GM12878 (cell line): Measurements from ENCODE around the gene RIPOR3. TPM values are rescaled to one million over a fixed set of nuclear protein-coding genes. Genes with fewer than 3 reads are reported as not detected.

ENCODE experiments used
- ATAC-seq: fragments of 200-7000 bp; cut with Tn5 transposase; 3 replicates; pipeline ENCODE4 v1.9.1; 2020; ENCODE audit warnings: mild to moderate bottlenecking, moderate library complexity
- BruUV-seq: library from RNA; stranded (reverse); fragments of 400-500 nt; replicated peaks from 2 replicates; lab custom pipeline; 2021; lab: Mats Ljungman, UMichigan
- CTCF ChIA-PET: fragments of 300-600 bp; sonication (Branson Sonifier 250); formaldehyde crosslinking; extraction: SDS; loops from one replicate; lab custom pipeline; 2021; ENCODE audit warnings: inconsistent platforms; lab: Yijun Ruan, JAX
- POLR2A ChIA-PET: fragments of 350-600 bp; formaldehyde crosslinking; extraction: SDS; loops from one replicate; lab custom pipeline; 2021; ENCODE audit warnings: inconsistent platforms; lab: Charles Lee
- RAD21 ChIA-PET: fragments of 300-600 bp; sonication (Branson Sonifier 250); formaldehyde crosslinking; loops from one replicate; lab custom pipeline; 2023; ENCODE audit warnings: antibody characterized with exemption; ENCODE audit not compliant: unreplicated experiment; lab: Charles Lee
- SMC1A ChIA-PET: fragments of 300-600 bp; sonication (Branson Sonifier 250); formaldehyde crosslinking; loops from one replicate; lab custom pipeline; 2023; ENCODE audit not compliant: unreplicated experiment, uncharacterized antibody; lab: Charles Lee
- DNase-seq: peaks from one replicate; pipeline ENCODE4 v3.0.0-alpha.2; 2011; ENCODE audit warnings: low read depth, low spot score
- FAIRE-seq: peaks from 3 replicates; lab custom pipeline; 2011; peaks lifted over from hg19 to GRCh38; lab: Jason Lieb, UNC
- H2AFZ ChIP-seq: 2 replicates; pipeline ENCODE4 v1.6.0; 2011; ENCODE audit warnings: low read depth, low read length, control low read depth; ENCODE audit not compliant: control insufficient read depth
- H3K27ac ChIP-seq: 2 replicates; pipeline ENCODE4 v1.5.1; 2011; ENCODE audit warnings: control low read depth; ENCODE audit not compliant: control insufficient read depth, insufficient read depth
- H3K27me3 ChIP-seq, 2 experiments: replicated peaks in 1 of 2; 2 replicates each; pipeline versions ENCODE4 v1.6.0 to v1.6.1; 2011; ENCODE audit warnings: low read length in 1 of 2; ENCODE audit not compliant: control insufficient read depth in 2 of 2, insufficient read depth in 2 of 2
- H3K36me3 ChIP-seq, 2 experiments: 2 replicates each; pipeline ENCODE4 v1.5.1; 2011; ENCODE audit warnings: low read length in 1 of 2; ENCODE audit not compliant: control insufficient read depth in 2 of 2, insufficient read depth in 2 of 2
- H3K4me1 ChIP-seq: 2 replicates; pipeline ENCODE4 v1.6.1; 2011; ENCODE audit warnings: mild to moderate bottlenecking, low read length, moderate library complexity, mixed read lengths; ENCODE audit not compliant: control insufficient read depth, insufficient read depth
- H3K4me2 ChIP-seq: 2 replicates; pipeline ENCODE4 v1.6.0; 2011; ENCODE audit warnings: control low read depth; ENCODE audit not compliant: control insufficient read depth, insufficient read depth
- H3K4me3 ChIP-seq: fragments of 200-600 bp; sonication (generic); 2 replicates; pipeline ENCODE4 v1.5.1; 2016
- H3K79me2 ChIP-seq: 2 replicates; pipeline ENCODE4 v1.6.0; 2011; ENCODE audit warnings: low read length; ENCODE audit not compliant: control insufficient read depth, insufficient read depth
- H3K9ac ChIP-seq: 2 replicates; pipeline ENCODE4 v1.8.0; 2011; ENCODE audit warnings: low read length, control low read depth, mixed read lengths; ENCODE audit not compliant: control insufficient read depth, insufficient read depth
- H3K9me3 ChIP-seq: replicated peaks from 3 replicates; pipeline ENCODE4 v1.5.1; 2011; ENCODE audit warnings: mild to moderate bottlenecking, low read length; ENCODE audit not compliant: control insufficient read depth, insufficient read depth
- H4K20me1 ChIP-seq: 2 replicates; pipeline ENCODE4 v1.6.0; 2011; ENCODE audit not compliant: control insufficient read depth, insufficient read depth
- BRCA1 ChIP-seq: IDR thresholded peaks from 2 replicates; pipeline ENCODE4 v1.6.1; 2011; ENCODE audit warnings: low read depth, low read length, improper control_type of control experiment
- IRF4 ChIP-seq: IDR thresholded peaks from 2 replicates; pipeline ENCODE4 v1.6.1; 2011; ENCODE audit warnings: low read depth, low read length
- PAX5 ChIP-seq: IDR thresholded peaks from 2 replicates; pipeline ENCODE4 v1.6.1; 2011; ENCODE audit warnings: low read depth, low read length, borderline replicate concordance
- POLR2AphosphoS2 ChIP-seq: IDR thresholded peaks from 2 replicates; pipeline ENCODE4 v1.6.1; 2011; ENCODE audit warnings: low read depth, mild to moderate bottlenecking, low read length, improper control_type of control experiment, moderate library complexity
- RFX5 ChIP-seq: IDR thresholded peaks from 2 replicates; pipeline ENCODE4 v1.6.1; 2011; ENCODE audit warnings: low read depth, low read length, improper control_type of control experiment
- RUNX3 ChIP-seq: IDR thresholded peaks from 2 replicates; pipeline ENCODE4 v1.6.1; 2012; ENCODE audit warnings: low read length, inconsistent platforms
- SMC3 ChIP-seq: IDR thresholded peaks from 2 replicates; pipeline ENCODE4 v1.6.1; 2011; ENCODE audit warnings: low read length, improper control_type of control experiment, borderline replicate concordance
- SP1 ChIP-seq: IDR thresholded peaks from one replicate; pipeline ENCODE4 v1.6.1; 2011; ENCODE audit warnings: low read depth, low read length
- TCF3 ChIP-seq: IDR thresholded peaks from 2 replicates; pipeline ENCODE4 v1.6.1; 2012; ENCODE audit warnings: low read depth, mild to moderate bottlenecking, low read length, borderline replicate concordance; ENCODE audit not compliant: insufficient read depth
- ZZZ3 ChIP-seq: IDR thresholded peaks from 2 replicates; pipeline ENCODE4 v1.6.1; 2011; ENCODE audit warnings: low read depth; ENCODE audit not compliant: control insufficient read depth, insufficient read length
- WGBS: methylation state at CpG from one replicate; pipeline ENCODE4 v1.1.6; 2016; ENCODE audit warnings: low lambda C conversion rate; ENCODE audit not compliant: insufficient replicate concordance, insufficient coverage; ENCODE audit errors: missing lambda C conversion rate; 5-methylcytosine and 5-hydroxymethylcytosine counted together
- in situ Hi-C: fragments of 300-500 bp; cut with MboI; formaldehyde crosslinking; loops from 9 replicates; pipeline ENCODE4 v1.14.3; 2018; ENCODE audit warnings: mixed read lengths
- intact Hi-C: fragments of 100-400 bp; cut with micrococcal nuclease; formaldehyde crosslinking; loops from one replicate; pipeline ENCODE4 v1.14.2; 2022; ENCODE audit not compliant: unreplicated experiment
- polyA plus RNA-seq, 11 experiments: library from polyadenylated mRNA; depleted of rRNA in 4 of 11; unstranded in 6 of 11; stranded (reverse) in 5 of 11; fragments of >200 nt; fragmentation: Nextera tagmentation in 4 of 11; fragmentation: Illumina TruSeq in 1 of 11; extraction: Ambion mirVana in 4 of 11; extraction: Trizol in 1 of 11; gene quantifications; 1 replicate in 1 of 11; 2 replicates in 10 of 11; pipeline versions ENCODE4 v1.2.1 to v1.2.3, GENCODE V29; 2011 to 2016; ENCODE audit warnings: inconsistent platforms in 2 of 11, missing spikeins in 2 of 11, low read depth in 1 of 11
- total RNA-seq, 4 experiments: library from RNA; depleted of rRNA in 3 of 4; stranded (reverse); fragments of >200 nt in 3 of 4; fragmentation: Illumina TruSeq in 1 of 4; extraction: Trizol in 1 of 4; gene quantifications; 2 replicates each; pipeline versions ENCODE4 v1.2.1 to v1.2.3, GENCODE V29; 2013 to 2021
- TF ChIP-seq, protein P1 (sequence below): IDR thresholded peaks from 2 replicates; pipeline ENCODE4 v1.6.1; 2012; ENCODE audit warnings: low read depth, low read length, improper control_type of control experiment
- TF ChIP-seq, protein P2 (sequence below): fragments of 450-650 bp; IDR thresholded peaks from 2 replicates; pipeline ENCODE4 v1.6.1; 2016; ENCODE audit warnings: mild to moderate bottlenecking, moderate library complexity, borderline replicate concordance
- TF ChIP-seq, protein P3 (sequence below): IDR thresholded peaks from 2 replicates; pipeline ENCODE4 v1.6.1; 2012; ENCODE audit warnings: low read depth, low read length, improper control_type of control experiment
- TF ChIP-seq, protein P4 (sequence below): fragments of 450-650 bp; IDR thresholded peaks from 2 replicates; pipeline ENCODE4 v1.6.1; 2017; ENCODE audit warnings: borderline replicate concordance

RIPOR3 gene
- total and polyA plus RNA-seq, 10 of the 15 experiments (the other 5 are each of a cell fraction or from before 2014, with no cell fraction given), result 0.04 to 0.55 (median 0.12) TPM; not detected in 6

DNA sequence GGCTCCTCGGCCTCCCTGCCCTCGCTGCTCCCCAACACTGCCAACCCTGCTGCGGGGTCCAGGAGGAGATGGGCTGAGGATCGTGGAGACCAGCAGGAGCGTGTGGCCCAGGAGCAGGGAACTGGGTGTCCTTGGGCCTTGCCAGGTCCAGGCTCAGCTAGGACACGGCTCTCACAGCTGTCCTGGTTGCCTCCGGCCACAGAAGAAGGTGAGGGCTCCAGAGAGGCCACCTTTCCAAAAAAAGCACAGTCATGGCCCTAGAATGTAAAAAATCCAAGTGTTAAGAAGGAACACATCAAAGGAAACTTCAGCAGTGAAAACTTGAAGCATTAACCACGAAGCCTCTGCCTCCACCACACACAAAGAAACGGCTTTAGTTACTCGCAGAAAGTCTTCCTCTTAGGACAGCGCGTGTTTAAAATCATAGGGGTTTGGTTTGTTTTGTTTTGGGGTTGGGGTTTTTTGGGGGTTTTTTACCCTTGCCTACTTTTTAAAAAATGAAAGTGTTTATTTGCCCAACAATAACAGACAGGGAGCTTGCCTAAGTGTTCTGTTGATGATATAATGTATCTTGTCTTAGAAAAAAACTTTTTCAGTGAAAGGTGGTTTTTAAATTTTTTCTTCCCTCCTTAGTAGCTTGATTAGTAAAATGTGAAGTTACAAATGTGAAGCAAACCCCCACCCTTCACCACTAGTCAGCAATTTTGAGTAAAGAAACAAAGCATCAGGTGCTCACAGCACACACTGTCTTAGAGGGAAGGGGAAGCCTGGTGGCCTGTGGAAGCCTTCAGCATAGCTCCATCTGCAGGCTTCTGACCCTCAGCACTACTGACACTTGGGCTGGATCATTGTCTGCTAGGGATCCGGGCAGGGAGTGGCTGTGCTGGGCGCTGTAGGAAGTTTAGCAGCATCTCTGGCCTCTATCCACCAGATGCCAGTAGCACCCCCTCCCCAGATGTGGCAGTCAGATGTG is 121.2 kb downstream of the RIPOR3 start:
- Histone ChIP-seq H3K79me2 (peaks cover 29% of the 10 kb centered on the region), H3K27me3 (no peaks in the 10 kb centered on the region), H3K4me2 (peak overlapping the region; percentile 69), H4K20me1 (peaks cover 6% of the 10 kb centered on the region; the same call in 1 of the 2 replicates), H3K4me3 (no peak overlapping the region), H2AFZ (no peak overlapping the region), H3K9me3 (no peaks in the 10 kb centered on the region), H3K4me1 (peaks cover 25% of the 10 kb centered on the region), H3K9ac (peak overlapping the region; percentile 24), H3K27ac (peak overlapping the region; percentile 83), H3K36me3 (peaks cover 28 to 55% of the 10 kb centered on the region in 2 experiments)
- RAD21 ChIA-PET, result interaction anchor here (0.7 to 5.5 kb wide), 22 partner anchors 23 to 389 kb away, joined by 3 to 54 read pairs (median 6); partner anchors contain the start of gene PTPN1
- WGBS, result 38% methylated on average over 14 of the region's 14 CpGs
- no TSS peak for BruUV-seq
- ATAC-seq, result peak; percentile 96
- in situ Hi-C loops (loop anchor here (5.0 kb wide), 1 partner anchor 383 kb away; no protein-coding TSS in a partner anchor), intact Hi-C loops (loop anchor here (1.0 to 2.0 kb wide), 3 partner anchors 55 to 91 kb away; partner anchors contain the start of gene PTPN1)
- SMC1A ChIA-PET, result interaction anchor here (0.7 to 73.1 kb wide), 6 partner anchors 9 to 179 kb away, joined by 3 to 2799 read pairs (median 4); partner anchors contain the start of gene PTPN1
- FAIRE-seq, result peak; percentile 86
- POLR2A ChIA-PET, result interaction anchor here (0.9 to 2.6 kb wide), 4 partner anchors 28 to 66 kb away, joined by 3 to 25 read pairs (median 4); partner anchors contain the start of gene PTPN1
- DNase-seq, result peak; percentile 68
- CTCF ChIA-PET, result interaction anchor here (0.6 to 11.4 kb wide), 20 partner anchors 10 to 106 kb away, joined by 3 to 240 read pairs (median 4); partner anchors contain the start of gene PTPN1
- TF ChIP-seq SMC3, result peak; percentile 75; the same call in 1 of the 2 replicates
- TF ChIP-seq TCF3, result 0 out of 2 replicates have a peak, but pooled peaks have one; percentile 19
- TF ChIP-seq, protein P1, sequence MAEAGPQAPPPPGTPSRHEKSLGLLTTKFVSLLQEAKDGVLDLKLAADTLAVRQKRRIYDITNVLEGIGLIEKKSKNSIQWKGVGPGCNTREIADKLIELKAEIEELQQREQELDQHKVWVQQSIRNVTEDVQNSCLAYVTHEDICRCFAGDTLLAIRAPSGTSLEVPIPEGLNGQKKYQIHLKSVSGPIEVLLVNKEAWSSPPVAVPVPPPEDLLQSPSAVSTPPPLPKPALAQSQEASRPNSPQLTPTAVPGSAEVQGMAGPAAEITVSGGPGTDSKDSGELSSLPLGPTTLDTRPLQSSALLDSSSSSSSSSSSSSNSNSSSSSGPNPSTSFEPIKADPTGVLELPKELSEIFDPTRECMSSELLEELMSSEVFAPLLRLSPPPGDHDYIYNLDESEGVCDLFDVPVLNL, result no peak
- no peak for TF ChIP-seq BRCA1
- TF ChIP-seq IRF4, result 0 out of 2 replicates have a peak, but pooled peaks have one; percentile 58
- no peak for TF ChIP-seq POLR2AphosphoS2
- TF ChIP-seq ZZZ3, result no peak
- TF ChIP-seq, protein P2, sequence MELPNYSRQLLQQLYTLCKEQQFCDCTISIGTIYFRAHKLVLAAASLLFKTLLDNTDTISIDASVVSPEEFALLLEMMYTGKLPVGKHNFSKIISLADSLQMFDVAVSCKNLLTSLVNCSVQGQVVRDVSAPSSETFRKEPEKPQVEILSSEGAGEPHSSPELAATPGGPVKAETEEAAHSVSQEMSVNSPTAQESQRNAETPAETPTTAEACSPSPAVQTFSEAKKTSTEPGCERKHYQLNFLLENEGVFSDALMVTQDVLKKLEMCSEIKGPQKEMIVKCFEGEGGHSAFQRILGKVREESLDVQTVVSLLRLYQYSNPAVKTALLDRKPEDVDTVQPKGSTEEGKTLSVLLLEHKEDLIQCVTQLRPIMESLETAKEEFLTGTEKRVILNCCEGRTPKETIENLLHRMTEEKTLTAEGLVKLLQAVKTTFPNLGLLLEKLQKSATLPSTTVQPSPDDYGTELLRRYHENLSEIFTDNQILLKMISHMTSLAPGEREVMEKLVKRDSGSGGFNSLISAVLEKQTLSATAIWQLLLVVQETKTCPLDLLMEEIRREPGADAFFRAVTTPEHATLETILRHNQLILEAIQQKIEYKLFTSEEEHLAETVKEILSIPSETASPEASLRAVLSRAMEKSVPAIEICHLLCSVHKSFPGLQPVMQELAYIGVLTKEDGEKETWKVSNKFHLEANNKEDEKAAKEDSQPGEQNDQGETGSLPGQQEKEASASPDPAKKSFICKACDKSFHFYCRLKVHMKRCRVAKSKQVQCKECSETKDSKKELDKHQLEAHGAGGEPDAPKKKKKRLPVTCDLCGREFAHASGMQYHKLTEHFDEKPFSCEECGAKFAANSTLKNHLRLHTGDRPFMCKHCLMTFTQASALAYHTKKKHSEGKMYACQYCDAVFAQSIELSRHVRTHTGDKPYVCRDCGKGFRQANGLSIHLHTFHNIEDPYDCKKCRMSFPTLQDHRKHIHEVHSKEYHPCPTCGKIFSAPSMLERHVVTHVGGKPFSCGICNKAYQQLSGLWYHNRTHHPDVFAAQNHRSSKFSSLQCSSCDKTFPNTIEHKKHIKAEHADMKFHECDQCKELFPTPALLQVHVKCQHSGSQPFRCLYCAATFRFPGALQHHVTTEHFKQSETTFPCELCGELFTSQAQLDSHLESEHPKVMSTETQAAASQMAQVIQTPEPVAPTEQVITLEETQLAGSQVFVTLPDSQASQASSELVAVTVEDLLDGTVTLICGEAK, result peak; percentile 14; the same call in 1 of the 2 replicates
- TF ChIP-seq, protein P3, sequence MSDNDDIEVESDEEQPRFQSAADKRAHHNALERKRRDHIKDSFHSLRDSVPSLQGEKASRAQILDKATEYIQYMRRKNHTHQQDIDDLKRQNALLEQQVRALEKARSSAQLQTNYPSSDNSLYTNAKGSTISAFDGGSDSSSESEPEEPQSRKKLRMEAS, result no peak
- TF ChIP-seq RFX5, result no peak
- peak; percentile 70 for TF ChIP-seq RUNX3
- TF ChIP-seq, protein P4, sequence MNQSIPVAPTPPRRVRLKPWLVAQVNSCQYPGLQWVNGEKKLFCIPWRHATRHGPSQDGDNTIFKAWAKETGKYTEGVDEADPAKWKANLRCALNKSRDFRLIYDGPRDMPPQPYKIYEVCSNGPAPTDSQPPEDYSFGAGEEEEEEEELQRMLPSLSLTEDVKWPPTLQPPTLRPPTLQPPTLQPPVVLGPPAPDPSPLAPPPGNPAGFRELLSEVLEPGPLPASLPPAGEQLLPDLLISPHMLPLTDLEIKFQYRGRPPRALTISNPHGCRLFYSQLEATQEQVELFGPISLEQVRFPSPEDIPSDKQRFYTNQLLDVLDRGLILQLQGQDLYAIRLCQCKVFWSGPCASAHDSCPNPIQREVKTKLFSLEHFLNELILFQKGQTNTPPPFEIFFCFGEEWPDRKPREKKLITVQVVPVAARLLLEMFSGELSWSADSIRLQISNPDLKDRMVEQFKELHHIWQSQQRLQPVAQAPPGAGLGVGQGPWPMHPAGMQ, result no peak
- peak; percentile 22; the same call in 1 of the 2 replicates for TF ChIP-seq PAX5
- no peak for TF ChIP-seq SP1
